Activated CD8-positive, alpha-beta T cell treated with anti-CD3 and anti-CD28 coated beads, Interleukin-2, amount 10 ng/mL, durations not matched to agents 7 days and 5 days (primary cell): ENCODE data around the gene CCN5. TPM values are rescaled to one million over a fixed set of nuclear protein-coding genes. Genes with fewer than 3 reads are reported as not detected.

Source experiments
- ATAC-seq: fragments of 150-1000 bp; cut with Tn5 transposase; one replicate; pipeline ENCODE4 v1.10.0; 2021; ENCODE audit warnings: moderate library complexity
- CTCF ChIA-PET: fragments of 350-600 bp; sonication (Branson Sonifier 250); formaldehyde crosslinking; loops from one replicate; lab custom pipeline; 2021; ENCODE audit warnings: antibody characterized with exemption; lab: Charles Lee
- POLR2A ChIA-PET: fragments of 350-600 bp; sonication (Branson Sonifier 250); formaldehyde crosslinking; loops from one replicate; lab custom pipeline; 2021; ENCODE audit warnings: antibody characterized with exemption; lab: Charles Lee
- DNase-seq: peaks from one replicate; pipeline ENCODE4 v3.0.0-alpha.2; 2020
- H3K27ac Mint-ChIP-seq: one replicate; pipeline ENCODE4 v1.8.0; 2021; ENCODE audit warnings: mild to moderate bottlenecking, mixed read lengths
- H3K27me3 Mint-ChIP-seq: one replicate; pipeline ENCODE4 v1.8.0; 2021; ENCODE audit warnings: low read depth, mixed read lengths
- H3K36me3 Mint-ChIP-seq: one replicate; pipeline ENCODE4 v1.8.0; 2021; ENCODE audit warnings: low read depth, mixed read lengths
- H3K4me1 Mint-ChIP-seq: one replicate; pipeline ENCODE4 v1.8.0; 2021; ENCODE audit warnings: low read depth, mixed read lengths
- H3K4me3 Mint-ChIP-seq: one replicate; pipeline ENCODE4 v1.8.0; 2021; ENCODE audit warnings: mild to moderate bottlenecking, mixed read lengths
- H3K9me3 Mint-ChIP-seq: one replicate; pipeline ENCODE4 v1.8.0; 2022; ENCODE audit warnings: mixed read lengths; ENCODE audit not compliant: insufficient read depth
- total RNA-seq, 2 experiments: library from RNA; stranded (reverse); gene quantifications; one replicate each; pipeline ENCODE4 v1.2.3, GENCODE V29; 2021

CCN5 gene
- total RNA-seq, 2 experiments from 2014 or later, result not detected

- H3K27ac Mint-ChIP-seq, result no peak overlapping the region
- no peak overlapping the region for H3K4me3 Mint-ChIP-seq
- ChIA-PET CTCF (interaction anchor here (2.0 kb wide), 1 partner anchor 21 kb away, joined by 4 read pairs; no protein-coding TSS in a partner anchor), POLR2A (no interaction called here)
- H3K9me3 Mint-ChIP-seq, result no peaks in the 10 kb centered on the region
- peaks cover 13% of the 10 kb centered on the region for H3K27me3 Mint-ChIP-seq
- ATAC-seq (no peak), DNase-seq (no peak)
- H3K36me3 Mint-ChIP-seq, result no peaks in the 10 kb centered on the region
- H3K4me1 Mint-ChIP-seq, result no peaks in the 10 kb centered on the region
Observed at GRCh38 chr20:44768854-44769480, 53.8 kb downstream of the CCN5 start.

DNA sequence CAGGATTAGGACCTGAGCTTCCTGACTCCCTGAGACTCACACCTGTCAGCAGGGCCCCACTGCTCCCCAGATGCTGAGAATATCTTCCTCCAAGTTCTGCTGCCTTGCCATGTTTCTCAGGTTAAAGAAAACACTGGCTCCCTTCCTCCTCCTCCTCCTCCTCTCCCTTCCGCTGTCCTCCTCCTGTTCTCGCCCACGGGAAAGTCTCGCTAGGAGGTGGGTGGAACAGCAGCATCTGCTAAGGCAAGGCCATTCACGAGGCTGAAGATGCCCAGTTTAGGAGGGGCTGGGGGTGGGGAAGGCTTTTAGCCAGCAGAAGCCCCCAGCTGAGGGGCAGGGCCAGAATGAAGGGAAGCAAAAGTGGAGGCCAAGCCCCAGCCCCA lies 54.3 kb downstream of the CCN5 start:
- Mint-ChIP-seq H3K27me3 (peaks cover 10% of the 10 kb centered on the region), H3K4me3 (no peak overlapping the region), H3K9me3 (no peaks in the 10 kb centered on the region), H3K4me1 (no peaks in the 10 kb centered on the region), H3K36me3 (no peaks in the 10 kb centered on the region), H3K27ac (no peak overlapping the region)
- CTCF ChIA-PET, result interaction anchor here (2.0 kb wide), 1 partner anchor 22 kb away, joined by 4 read pairs; no protein-coding TSS in a partner anchor
- ATAC-seq, result no peak
- no peak for DNase-seq
- POLR2A ChIA-PET, result no interaction called here

DNA sequence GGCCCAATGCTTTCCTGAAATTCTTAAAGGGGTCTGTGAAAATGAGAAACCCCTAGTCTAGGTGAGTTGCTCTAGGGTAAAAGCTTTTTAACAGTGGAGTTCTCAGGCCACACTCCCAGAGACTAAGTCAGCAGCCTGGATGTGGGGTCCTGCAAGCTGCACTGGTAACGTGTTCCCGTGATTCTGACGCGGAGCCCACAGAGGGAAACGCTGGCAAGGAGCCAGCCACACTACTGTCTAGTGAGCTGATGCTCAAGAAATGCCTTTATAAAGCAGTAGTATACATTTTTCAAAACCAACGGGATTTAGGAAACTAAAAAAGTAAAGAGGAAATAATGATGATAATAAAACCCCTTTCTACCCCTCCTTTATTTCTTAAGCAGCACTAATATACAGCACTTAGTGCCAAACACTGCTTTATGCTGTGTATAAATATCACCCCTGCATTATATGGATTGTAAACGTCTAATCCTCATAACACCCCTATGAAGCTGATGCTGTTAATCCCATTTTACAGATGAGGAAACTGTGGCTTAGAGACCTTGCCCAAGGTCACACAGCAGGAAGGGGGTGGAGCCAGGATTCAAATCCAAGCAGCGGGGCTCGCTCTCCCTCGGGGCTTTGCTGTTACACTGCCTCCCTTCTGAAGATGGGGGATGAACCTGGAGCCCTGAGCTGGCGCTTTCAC lies 55.5 kb downstream of the CCN5 start:
- no peak for DNase-seq
- ChIA-PET POLR2A (no interaction called here), CTCF (no interaction called here)
- H3K27ac Mint-ChIP-seq, result no peak overlapping the region
- H3K9me3 Mint-ChIP-seq, result no peaks in the 10 kb centered on the region
- H3K4me3 Mint-ChIP-seq, result no peak overlapping the region
- H3K36me3 Mint-ChIP-seq, result no peaks in the 10 kb centered on the region
- peaks cover 9% of the 10 kb centered on the region for H3K27me3 Mint-ChIP-seq
- H3K4me1 Mint-ChIP-seq, result no peaks in the 10 kb centered on the region
- no peak for ATAC-seq

GRCh38 chr20:44771172-44771535 lies 56.0 kb downstream of the CCN5 start:
- ATAC-seq (no peak), DNase-seq (no peak)
- H3K27ac Mint-ChIP-seq, result no peak overlapping the region
- no peaks in the 10 kb centered on the region for H3K36me3 Mint-ChIP-seq
- no peaks in the 10 kb centered on the region for H3K9me3 Mint-ChIP-seq
- POLR2A ChIA-PET, result no interaction called here
- H3K4me1 Mint-ChIP-seq, result no peaks in the 10 kb centered on the region
- peaks cover 6% of the 10 kb centered on the region for H3K27me3 Mint-ChIP-seq
- CTCF ChIA-PET, result no interaction called here
- H3K4me3 Mint-ChIP-seq, result no peak overlapping the region

- Mint-ChIP-seq H3K27me3 (peaks cover 3% of the 10 kb centered on the region), H3K27ac (no peak overlapping the region), H3K4me3 (no peak overlapping the region), H3K36me3 (no peaks in the 10 kb centered on the region), H3K9me3 (no peaks in the 10 kb centered on the region), H3K4me1 (no peaks in the 10 kb centered on the region)
- ChIA-PET POLR2A (no interaction called here), CTCF (no interaction called here)
- DNase-seq, result no peak
- no peak for ATAC-seq
Observed at GRCh38 chr20:44772636-44773035, 57.5 kb downstream of the CCN5 start.

DNA sequence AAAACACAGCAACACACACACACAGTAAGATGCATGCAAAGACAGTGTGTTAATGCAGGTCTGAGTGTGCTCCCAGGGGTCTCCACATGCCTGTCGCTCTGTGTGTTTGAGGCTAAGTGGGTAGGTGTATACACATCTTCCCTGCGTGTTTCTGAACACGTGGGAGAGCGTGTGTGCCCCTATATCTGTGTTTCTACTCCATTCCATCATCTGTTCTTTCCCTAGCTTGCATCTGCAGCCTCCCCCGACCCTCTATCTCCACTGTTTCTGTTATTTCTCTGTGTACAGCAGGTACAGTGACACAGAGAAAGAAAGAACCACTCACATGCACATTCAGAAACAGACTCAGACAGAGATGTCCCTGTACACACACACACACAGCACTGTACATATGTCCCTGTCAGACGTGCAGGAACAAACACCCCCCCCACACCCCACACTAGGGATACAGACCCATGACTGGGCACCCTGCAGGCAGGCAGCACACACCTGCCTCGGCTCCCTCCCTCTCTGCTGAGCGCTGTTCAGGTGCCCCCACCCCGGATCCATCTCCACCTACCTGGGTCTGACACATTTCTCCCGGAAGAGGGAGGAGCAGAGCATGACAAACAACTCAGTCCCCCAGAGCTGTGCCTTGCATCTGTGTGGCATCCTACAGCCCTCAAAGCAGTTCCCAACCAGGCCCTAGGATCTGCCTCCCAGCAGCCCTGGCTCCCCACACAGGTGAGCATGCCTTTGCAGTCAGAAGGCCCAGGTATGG lies 58.1 kb downstream of the CCN5 start:
- ATAC-seq (no peak), DNase-seq (no peak)
- no peaks in the 10 kb centered on the region for H3K4me1 Mint-ChIP-seq
- H3K4me3 Mint-ChIP-seq, result no peak overlapping the region
- no peaks in the 10 kb centered on the region for H3K36me3 Mint-ChIP-seq
- ChIA-PET CTCF (no interaction called here), POLR2A (no interaction called here)
- H3K27ac Mint-ChIP-seq, result no peak overlapping the region
- H3K27me3 Mint-ChIP-seq, result peaks cover 3% of the 10 kb centered on the region
- H3K9me3 Mint-ChIP-seq, result no peaks in the 10 kb centered on the region

- ATAC-seq (no peak), DNase-seq (peak; percentile 44)
- Mint-ChIP-seq H3K9me3 (no peaks in the 10 kb centered on the region), H3K27ac (no peak overlapping the region), H3K36me3 (no peaks in the 10 kb centered on the region), H3K27me3 (no peaks in the 10 kb centered on the region), H3K4me3 (no peak overlapping the region), H3K4me1 (no peaks in the 10 kb centered on the region)
- CTCF ChIA-PET, result interaction anchor here (0.8 kb wide), 1 partner anchor 41 kb away, joined by 3 read pairs; no protein-coding TSS in a partner anchor
- POLR2A ChIA-PET, result no interaction called here
Observed at GRCh38 chr20:44776980-44777379, 61.8 kb downstream of the CCN5 start.

Other genes with a start within 250 kb of the CCN5 start
- gene TTPAL, start 239.5 kb upstream of the CCN5 start, total RNA-seq, result 10 to 100 TPM; 18.0 to 18.4 TPM
- 10 to 100 TPM; 56.3 to 57.8 TPM for gene SERINC3, start 193.3 kb upstream of the CCN5 start, total RNA-seq
- gene PKIG, start 132.8 kb upstream of the CCN5 start, total RNA-seq, result 1 to 10 TPM; 2.1 to 2.2 TPM
- 100 to 1,000 TPM; 110 to 112 TPM for gene ADA, start 63.7 kb upstream of the CCN5 start, total RNA-seq
- not detected for gene KCNK15, start 30.5 kb downstream of the CCN5 start, total RNA-seq
- not detected for gene RIMS4, start 95.2 kb downstream of the CCN5 start, total RNA-seq
- 100 to 1,000 TPM; 228 to 235 TPM for gene YWHAB, start 170.3 kb downstream of the CCN5 start, total RNA-seq
- 100 to 1,000 TPM in 1 of 2 experiments, 10 to 100 TPM in 1; 90.0 to 103 TPM for gene PABPC1L, start 194.7 kb downstream of the CCN5 start, total RNA-seq
- 10 to 100 TPM; 20.2 to 20.3 TPM for gene TOMM34, start 245.0 kb downstream of the CCN5 start, total RNA-seq